Epithelial cell of esophagus (primary cell): ENCODE results near the gene SLC17A7.

Experiments used
- DNase-seq: peaks from one replicate; pipeline ENCODE4 v3.0.0; 2010; ENCODE audit warnings: low read depth
- H3K4me3 ChIP-seq: 2 replicates; pipeline ENCODE4 v1.5.1; 2011; ENCODE audit warnings: mild to moderate bottlenecking, low read length, control low read depth
- TF ChIP-seq, protein P1 (sequence below): IDR thresholded peaks from 2 replicates; pipeline ENCODE4 v1.5.1; 2011; ENCODE audit warnings: low read depth, mild to moderate bottlenecking, low read length, control low read depth, inconsistent platforms; ENCODE audit not compliant: insufficient read depth; ENCODE audit errors: missing control alignments

SLC17A7 gene

DNA sequence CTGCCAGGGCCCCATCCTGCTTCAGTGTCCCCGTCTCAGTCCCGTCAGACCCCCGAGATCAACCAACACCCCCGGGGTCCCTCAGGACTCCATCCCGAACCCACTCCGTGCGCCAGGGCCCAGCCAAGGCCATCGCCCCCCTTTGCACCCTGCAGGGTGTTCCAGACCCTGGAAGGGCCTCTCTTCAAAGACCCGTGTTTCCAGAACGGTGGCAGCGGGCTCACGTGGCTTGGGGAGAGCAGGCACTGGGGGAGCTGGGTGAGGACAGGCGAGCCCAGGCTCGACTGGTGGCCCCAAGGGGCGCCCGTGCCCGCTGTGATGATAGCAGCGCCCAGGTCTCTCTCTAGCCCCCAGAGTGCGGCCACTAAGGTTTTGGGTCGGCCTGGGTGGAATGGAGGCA is 51.9 kb downstream of the SLC17A7 start:
- no peak for DNase-seq
- TF ChIP-seq, protein P1, sequence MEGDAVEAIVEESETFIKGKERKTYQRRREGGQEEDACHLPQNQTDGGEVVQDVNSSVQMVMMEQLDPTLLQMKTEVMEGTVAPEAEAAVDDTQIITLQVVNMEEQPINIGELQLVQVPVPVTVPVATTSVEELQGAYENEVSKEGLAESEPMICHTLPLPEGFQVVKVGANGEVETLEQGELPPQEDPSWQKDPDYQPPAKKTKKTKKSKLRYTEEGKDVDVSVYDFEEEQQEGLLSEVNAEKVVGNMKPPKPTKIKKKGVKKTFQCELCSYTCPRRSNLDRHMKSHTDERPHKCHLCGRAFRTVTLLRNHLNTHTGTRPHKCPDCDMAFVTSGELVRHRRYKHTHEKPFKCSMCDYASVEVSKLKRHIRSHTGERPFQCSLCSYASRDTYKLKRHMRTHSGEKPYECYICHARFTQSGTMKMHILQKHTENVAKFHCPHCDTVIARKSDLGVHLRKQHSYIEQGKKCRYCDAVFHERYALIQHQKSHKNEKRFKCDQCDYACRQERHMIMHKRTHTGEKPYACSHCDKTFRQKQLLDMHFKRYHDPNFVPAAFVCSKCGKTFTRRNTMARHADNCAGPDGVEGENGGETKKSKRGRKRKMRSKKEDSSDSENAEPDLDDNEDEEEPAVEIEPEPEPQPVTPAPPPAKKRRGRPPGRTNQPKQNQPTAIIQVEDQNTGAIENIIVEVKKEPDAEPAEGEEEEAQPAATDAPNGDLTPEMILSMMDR, result no peak
- H3K4me3 ChIP-seq, result no peak overlapping the region

DNA sequence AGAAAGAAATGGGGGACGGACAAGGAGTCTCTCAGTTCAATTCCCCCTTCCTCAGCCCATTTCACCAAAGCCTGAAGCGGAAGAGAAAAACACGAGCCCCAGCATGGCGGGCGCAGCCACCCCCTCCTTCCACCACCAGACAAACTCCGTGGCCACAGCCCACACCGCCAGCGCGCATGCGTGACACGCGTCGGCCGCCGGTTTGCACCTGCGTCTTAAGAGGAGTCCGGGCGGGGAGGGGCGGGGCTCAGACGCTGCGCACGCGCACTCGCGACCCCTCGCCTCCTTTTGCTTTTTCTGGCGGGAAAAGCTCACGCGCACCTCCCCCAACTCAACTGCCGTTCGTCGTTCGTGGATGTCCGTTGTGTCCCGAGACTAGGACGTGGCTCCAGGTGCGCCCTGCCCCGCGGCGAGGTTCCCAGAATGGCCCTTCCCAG is 53.4 kb downstream of the SLC17A7 start, which contains the start of gene KASH5:
Gene KASH5, plus strand, starts transcription at position 314 of the 437 bp plus-strand sequence. CDS start 2,635 bp downstream, outside the sequence.
- peak; percentile 59 for DNase-seq
- H3K4me3 ChIP-seq, result peak within 1 kb of the TSS; percentile 21
- TF ChIP-seq, protein P1, result no peak

DNA sequence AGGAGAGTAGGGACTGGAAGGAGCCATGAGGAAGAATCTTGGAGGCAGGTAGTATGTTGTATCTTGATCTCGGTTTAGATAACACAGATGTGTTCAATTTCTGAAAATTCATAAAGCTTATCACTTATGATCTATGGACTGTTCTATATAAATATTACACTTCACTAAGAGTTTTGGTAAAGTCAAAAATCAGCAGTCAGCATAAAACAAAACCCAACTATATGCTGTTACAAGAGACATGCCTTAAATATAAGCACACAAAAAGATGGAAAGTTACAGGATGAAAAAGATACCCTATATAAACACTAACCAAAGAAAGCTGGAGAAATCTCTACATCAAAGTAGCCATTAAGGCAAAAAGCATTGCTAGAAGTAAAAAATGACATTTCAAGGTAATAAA is 57.7 kb downstream of the SLC17A7 start:
- DNase-seq, result no peak
- TF ChIP-seq, protein P1, result no peak
- H3K4me3 ChIP-seq, result no peak overlapping the region

DNA sequence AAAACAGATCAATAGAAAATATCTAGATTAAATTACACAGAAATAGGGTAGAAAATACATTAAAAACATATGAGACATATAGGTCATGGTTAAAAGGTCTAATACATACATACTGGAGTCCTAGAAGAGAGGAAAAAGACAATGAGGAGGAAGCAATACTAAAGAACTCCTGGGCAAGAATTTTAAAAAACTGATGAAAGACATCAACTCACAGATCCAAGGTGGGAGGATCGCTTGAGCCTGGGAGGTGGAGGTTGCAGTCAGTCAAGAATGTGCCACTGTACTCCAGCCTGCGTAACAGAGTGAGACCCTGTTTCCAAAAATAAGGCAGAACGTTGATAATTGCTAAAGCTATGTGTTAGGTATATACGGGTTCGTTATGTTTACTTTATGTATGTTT is 58.7 kb downstream of the SLC17A7 start:
- DNase-seq, result no peak
- H3K4me3 ChIP-seq, result no peak overlapping the region
- TF ChIP-seq, protein P1, result no peak

DNA sequence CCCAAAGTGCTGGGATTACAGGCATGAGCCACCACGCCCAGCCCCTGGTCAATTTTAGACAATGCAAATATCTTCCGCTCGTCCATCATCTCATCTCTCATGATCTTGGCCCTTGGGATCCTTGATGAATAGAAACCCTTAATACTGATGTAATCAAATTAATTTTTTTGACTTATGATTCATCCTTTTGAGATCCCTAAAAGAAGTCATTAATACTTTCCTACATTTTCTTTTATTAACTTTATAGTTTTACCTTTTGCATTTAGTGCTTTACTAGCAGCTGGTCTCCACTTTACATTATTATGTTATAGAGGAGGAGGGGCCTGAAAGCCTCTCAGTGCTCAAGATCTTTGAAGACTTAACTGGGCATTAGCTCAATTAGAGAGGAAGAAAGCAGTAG is 60.9 kb downstream of the SLC17A7 start:
- TF ChIP-seq, protein P1, result no peak
- no peak overlapping the region for H3K4me3 ChIP-seq
- no peak for DNase-seq
